GM18519 (cell line): ENCODE measurements around the gene FBXL20.

Source experiments
- ATAC-seq: cut with Tn5 transposase; IDR thresholded peaks from one replicate; pipeline ENCODE4 v1.9.1; 2021; ENCODE audit warnings: mild to moderate bottlenecking, moderate library complexity; ENCODE audit not compliant: unreplicated experiment, low FRiP score

FBXL20 gene

DNA sequence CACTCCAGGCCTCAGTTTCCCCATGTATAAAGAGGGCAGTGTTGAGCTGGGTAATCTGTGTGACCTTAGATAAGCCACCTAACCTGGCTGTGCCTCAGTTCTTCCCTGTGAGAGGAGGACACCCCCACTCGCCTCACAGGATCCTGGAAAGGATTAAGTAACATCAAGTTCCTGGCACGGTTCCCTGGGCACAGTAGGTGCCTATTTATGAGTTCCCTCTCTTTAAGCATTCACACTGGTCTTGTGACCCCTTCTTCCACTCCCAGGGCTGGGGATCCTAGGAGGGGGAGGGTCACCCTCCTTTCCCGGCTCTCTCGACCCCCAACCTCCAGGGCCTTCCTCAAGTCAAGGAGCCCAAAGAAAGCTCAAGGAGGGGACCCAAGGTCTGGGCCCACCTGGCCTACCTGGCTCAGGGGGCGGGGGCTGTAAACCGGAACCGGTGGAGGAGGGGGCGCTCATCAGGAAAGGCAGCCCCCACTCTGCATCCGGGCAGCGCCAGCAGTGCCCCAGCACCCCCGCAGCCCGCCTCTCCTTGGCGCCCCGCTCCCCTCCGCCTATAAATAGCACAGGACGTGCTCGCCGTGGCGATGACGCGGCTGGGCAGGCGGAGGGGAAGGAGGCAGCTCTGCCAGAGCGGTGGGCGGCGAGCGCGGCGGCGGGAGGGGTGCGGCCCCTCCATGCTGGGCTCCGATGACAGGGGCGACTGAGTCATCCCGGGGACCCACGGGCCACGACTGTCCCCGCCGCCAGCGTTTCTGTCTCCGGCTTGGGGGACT is 191.9 kb downstream of the FBXL20 start:
- ATAC-seq: no peak

DNA sequence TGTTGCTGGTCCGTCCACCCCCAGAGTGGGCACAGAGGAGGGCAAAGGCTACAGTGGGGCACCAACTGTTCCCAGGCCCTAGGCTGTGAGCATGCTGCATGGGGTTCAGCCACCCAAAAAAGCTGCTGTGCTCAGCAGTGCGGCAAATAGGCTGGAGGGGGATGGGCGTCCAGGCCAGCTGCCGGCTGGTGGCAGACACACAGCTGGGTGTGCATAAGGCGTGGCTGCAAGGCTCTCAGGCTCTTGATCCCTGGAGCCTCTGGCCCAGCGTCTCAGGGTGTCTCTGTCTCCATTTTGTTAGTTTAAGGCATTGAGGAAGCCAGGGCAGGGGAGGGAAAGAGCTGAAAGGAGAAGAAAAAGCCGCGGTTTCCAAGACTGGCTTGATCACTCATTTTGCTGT is 192.5 kb downstream of the FBXL20 start:
- ATAC-seq: no peak

DNA sequence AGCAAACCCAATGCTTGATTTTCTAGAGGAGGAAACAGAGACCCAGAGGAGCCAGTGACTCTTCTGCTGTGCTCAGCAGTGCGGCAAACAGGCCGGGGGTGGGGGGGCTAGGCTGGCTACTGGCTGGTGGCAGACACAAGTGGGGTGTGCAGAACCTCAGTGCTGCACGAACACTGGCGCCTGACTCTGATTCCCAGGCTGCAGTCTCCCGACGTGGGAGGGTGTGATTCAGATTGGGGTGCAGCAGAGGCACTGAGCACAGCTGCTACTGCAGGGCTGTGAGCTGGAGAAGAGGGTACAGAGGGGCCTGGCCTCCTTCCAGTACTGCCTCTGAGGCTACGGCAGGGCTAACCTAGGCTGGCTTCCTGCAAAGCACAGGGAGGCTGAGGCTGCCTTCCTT is 193.3 kb downstream of the FBXL20 start:
- ATAC-seq: no peak

DNA sequence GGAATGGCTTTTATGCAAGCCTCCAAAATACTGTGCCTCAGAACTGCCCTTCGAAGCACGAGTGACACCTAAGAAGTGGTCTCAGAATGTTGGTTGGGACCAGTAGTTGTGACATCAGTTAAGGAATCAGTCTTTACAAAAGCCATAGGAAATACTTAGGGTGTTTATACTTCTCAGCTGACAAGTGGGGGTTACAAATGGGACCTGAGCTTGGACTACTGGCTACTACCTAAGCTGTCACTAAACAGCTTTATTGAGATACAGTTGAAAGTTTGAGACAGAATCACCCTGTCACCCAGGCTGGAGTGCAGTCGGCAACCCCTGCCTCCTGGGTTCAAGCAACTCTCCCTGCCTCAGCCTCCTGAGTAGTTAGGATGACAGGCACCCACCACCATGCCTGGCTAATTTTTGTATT is 196.3 kb downstream of the FBXL20 start:
- no peak for ATAC-seq

DNA sequence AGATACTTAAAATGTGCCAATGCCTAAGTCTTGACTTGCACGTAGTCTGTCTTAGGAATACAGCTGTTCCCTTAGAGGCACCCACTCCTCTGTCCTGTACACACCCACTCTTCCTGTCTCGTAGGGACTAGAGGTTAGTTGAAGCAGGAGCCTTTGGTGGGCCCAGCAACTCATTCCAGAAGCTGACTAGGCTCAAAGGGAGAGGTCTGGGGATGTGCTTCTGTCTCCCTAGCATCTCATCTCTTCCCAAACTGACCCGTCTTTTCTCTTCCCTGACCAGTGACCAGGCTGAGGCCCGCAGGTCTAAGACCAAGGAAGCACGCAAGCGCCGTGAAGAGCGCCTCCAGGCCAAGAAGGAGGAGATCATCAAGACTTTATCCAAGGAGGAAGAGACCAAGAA is 197.2 kb downstream of the FBXL20 start:
- ATAC-seq: no peak
